Smooth muscle cell (in vitro differentiated cells): ENCODE results near the gene CDH2. TPM values are rescaled to one million over a fixed set of nuclear protein-coding genes. Genes with fewer than 3 reads are reported as not detected.
A peak's percentile ranks its signal among the peaks of the same experiment; 100 is the strongest.

Source experiments
- DNase-seq: peaks from one replicate; lab custom pipeline; 2025; ENCODE audit not compliant: unreplicated experiment; lab: John Stamatoyannopoulos, UW
- H2AFZ ChIP-seq: fragments of 200-600 bp; sonication (generic); 2 replicates; pipeline ENCODE4 v1.6.0; 2016; ENCODE audit warnings: antibody characterized with exemption, low read depth, mild to moderate bottlenecking
- H3F3A ChIP-seq: fragments of 200-600 bp; sonication (generic); 2 replicates; pipeline ENCODE4 v1.6.0; 2017; ENCODE audit warnings: antibody characterized with exemption, low read depth
- H3K27ac ChIP-seq: fragments of 200-600 bp; sonication (generic); 2 replicates; pipeline ENCODE4 v1.5.1; 2016; ENCODE audit warnings: low read depth, mild to moderate bottlenecking
- H3K27me3 ChIP-seq: fragments of 200-600 bp; sonication (generic); 2 replicates; pipeline ENCODE4 v1.6.1; 2016; ENCODE audit warnings: low read depth, mild to moderate bottlenecking
- H3K36me3 ChIP-seq: fragments of 200-600 bp; sonication (generic); 2 replicates; pipeline ENCODE4 v1.5.1; 2016; ENCODE audit warnings: low read depth
- H3K4me1 ChIP-seq: fragments of 200-600 bp; sonication (generic); 2 replicates; pipeline ENCODE4 v1.5.1; 2016; ENCODE audit warnings: low read depth
- H3K4me2 ChIP-seq: fragments of 200-600 bp; sonication (generic); 2 replicates; pipeline ENCODE4 v1.6.0; 2016; ENCODE audit warnings: mild to moderate bottlenecking
- H3K4me3 ChIP-seq: fragments of 200-600 bp; sonication (generic); 2 replicates; pipeline ENCODE4 v1.5.1; 2016; ENCODE audit warnings: mild to moderate bottlenecking
- H3K79me2 ChIP-seq: fragments of 200-600 bp; sonication (generic); 2 replicates; pipeline ENCODE4 v1.6.0; 2016; ENCODE audit warnings: low read depth, mild to moderate bottlenecking
- H3K9ac ChIP-seq: fragments of 200-600 bp; sonication (generic); 2 replicates; pipeline ENCODE4 v1.6.0; 2016; ENCODE audit warnings: low read depth
- H3K9me3 ChIP-seq: fragments of 200-600 bp; sonication (generic); replicated peaks from 2 replicates; pipeline ENCODE4 v1.5.1; 2016; ENCODE audit warnings: low read depth
- H4K20me1 ChIP-seq: fragments of 200-600 bp; sonication (generic); 2 replicates; pipeline ENCODE4 v1.6.0; 2016; ENCODE audit warnings: low read depth
- WGBS: methylation state at CpG from one replicate; pipeline ENCODE4 v1.1.7; 2016; ENCODE audit warnings: low lambda C conversion rate; 5-methylcytosine and 5-hydroxymethylcytosine counted together
- polyA plus RNA-seq: library from polyadenylated mRNA; unstranded; fragments of >200 nt; fragmentation: Nextera tagmentation; extraction: Ambion mirVana; gene quantifications from 2 replicates; pipeline ENCODE4 v1.2.1, GENCODE V29; 2016
- total RNA-seq: library from RNA; depleted of rRNA; stranded (reverse); fragments of >200 nt; gene quantifications from 2 replicates; pipeline ENCODE4 v1.2.3, GENCODE V29; 2014
- TF ChIP-seq, protein P1 (sequence below): fragments of 200-600 bp; sonication (generic); IDR thresholded peaks from 2 replicates; pipeline ENCODE4 v1.5.1; 2017; ENCODE audit warnings: borderline replicate concordance, mild to moderate bottlenecking, antibody characterized with exemption; ENCODE audit not compliant: insufficient read depth, poor library complexity, severe bottlenecking

CDH2 gene
- total and polyA plus RNA-seq, 2 experiments from 2014 or later = 132 to 251 TPM

DNA sequence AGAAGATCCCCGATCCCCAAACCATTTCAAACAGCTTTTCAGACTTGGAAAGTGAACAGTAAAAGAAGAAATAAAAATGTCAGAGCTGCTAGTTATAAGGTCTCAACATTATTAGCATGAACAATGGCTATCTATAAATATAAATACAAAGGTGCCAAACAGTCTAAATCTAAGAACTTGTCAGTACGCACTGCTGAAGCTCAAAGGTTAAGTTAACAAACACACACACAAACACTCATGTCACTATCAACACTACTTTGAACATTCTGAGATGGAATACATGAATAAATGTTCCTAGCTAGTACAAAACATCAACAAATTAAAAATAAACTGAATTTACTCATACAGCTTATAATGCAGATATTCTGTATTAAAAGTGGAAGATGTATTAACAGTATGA, 108.7 kb downstream of the CDH2 start:
- Histone ChIP-seq H3K27ac (peak overlapping the region; percentile 100), H3K4me2 (no peak overlapping the region), H3K79me2 (peaks cover 72% of the 10 kb centered on the region), H3K4me1 (peaks cover 41% of the 10 kb centered on the region), H3K9me3 (no peaks in the 10 kb centered on the region), H3K27me3 (no peaks in the 10 kb centered on the region), H3K4me3 (no peak overlapping the region), H3K9ac (no peak overlapping the region), H4K20me1 (no peaks in the 10 kb centered on the region), H2AFZ (no peak overlapping the region), H3F3A (peaks cover 19% of the 10 kb centered on the region), H3K36me3 (peaks cover 5% of the 10 kb centered on the region)
- TF ChIP-seq, protein P1, sequence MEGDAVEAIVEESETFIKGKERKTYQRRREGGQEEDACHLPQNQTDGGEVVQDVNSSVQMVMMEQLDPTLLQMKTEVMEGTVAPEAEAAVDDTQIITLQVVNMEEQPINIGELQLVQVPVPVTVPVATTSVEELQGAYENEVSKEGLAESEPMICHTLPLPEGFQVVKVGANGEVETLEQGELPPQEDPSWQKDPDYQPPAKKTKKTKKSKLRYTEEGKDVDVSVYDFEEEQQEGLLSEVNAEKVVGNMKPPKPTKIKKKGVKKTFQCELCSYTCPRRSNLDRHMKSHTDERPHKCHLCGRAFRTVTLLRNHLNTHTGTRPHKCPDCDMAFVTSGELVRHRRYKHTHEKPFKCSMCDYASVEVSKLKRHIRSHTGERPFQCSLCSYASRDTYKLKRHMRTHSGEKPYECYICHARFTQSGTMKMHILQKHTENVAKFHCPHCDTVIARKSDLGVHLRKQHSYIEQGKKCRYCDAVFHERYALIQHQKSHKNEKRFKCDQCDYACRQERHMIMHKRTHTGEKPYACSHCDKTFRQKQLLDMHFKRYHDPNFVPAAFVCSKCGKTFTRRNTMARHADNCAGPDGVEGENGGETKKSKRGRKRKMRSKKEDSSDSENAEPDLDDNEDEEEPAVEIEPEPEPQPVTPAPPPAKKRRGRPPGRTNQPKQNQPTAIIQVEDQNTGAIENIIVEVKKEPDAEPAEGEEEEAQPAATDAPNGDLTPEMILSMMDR = no peak
- no peak for DNase-seq
- WGBS = 88% methylated on average over 2 of the region's 2 CpGs

DNA sequence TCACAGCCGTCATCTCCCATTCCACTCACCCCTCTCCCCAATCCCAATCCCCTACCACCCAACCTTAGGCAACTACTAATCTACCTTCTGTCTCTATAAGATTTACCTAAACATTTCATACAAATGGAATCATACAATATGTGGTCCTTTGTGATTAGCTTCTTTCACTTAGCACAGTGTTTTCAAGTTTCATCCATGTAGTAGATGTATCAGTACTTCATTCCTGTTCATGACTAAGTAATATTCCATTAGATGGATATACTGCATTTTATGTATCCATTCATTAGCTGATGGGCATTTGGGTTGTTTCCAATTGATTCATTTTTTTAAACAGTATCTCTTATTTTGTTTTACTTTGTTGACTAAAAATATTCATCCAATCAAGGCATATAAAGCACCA, 109.6 kb downstream of the CDH2 start:
- no peak for DNase-seq
- Histone ChIP-seq H3K4me3 (no peak overlapping the region), H3K36me3 (peaks cover 5% of the 10 kb centered on the region), H3K27me3 (no peaks in the 10 kb centered on the region), H4K20me1 (no peaks in the 10 kb centered on the region), H2AFZ (no peak overlapping the region), H3K4me1 (peaks cover 49% of the 10 kb centered on the region), H3K9ac (no peak overlapping the region), H3K4me2 (no peak overlapping the region), H3K27ac (peak overlapping the region; percentile 100), H3K79me2 (peaks cover 66% of the 10 kb centered on the region), H3F3A (peaks cover 20% of the 10 kb centered on the region), H3K9me3 (no peaks in the 10 kb centered on the region)
- TF ChIP-seq, protein P1 = no peak
- 4% methylated on average over 1 of the region's 1 CpG for WGBS

DNA sequence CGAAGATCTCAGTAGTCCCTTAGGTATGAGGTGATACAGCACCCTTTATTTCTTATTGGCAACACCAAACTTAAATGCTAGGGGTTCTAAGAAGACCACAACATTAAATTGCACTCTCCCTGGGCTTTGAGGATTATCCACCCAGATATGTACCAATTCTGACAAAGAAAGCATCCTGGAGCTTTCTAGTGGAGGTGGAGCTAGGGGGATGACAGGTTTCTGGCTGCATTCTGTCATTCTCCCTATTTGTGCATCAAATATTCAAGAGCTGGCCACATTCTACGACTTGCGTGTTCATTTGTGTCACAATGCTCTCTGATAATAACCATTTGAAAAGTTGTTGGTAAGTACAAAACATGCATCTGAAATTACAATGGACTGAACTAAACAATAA, 111.1 kb downstream of the CDH2 start:
- Histone ChIP-seq H3K36me3 (peaks cover 5% of the 10 kb centered on the region), H3K9ac (peak overlapping the region; percentile 82), H3K27ac (peak overlapping the region; percentile 100), H3K79me2 (peaks cover 67% of the 10 kb centered on the region), H3K27me3 (no peaks in the 10 kb centered on the region), H3K4me3 (no peak overlapping the region), H3F3A (peaks cover 20% of the 10 kb centered on the region), H2AFZ (no peak overlapping the region), H3K9me3 (no peaks in the 10 kb centered on the region), H4K20me1 (no peaks in the 10 kb centered on the region), H3K4me1 (peaks cover 43% of the 10 kb centered on the region), H3K4me2 (peak overlapping the region; percentile 32)
- DNase-seq = no peak
- WGBS = 57% methylated on average over 3 of the region's 3 CpGs
- TF ChIP-seq, protein P1 = no peak

DNA sequence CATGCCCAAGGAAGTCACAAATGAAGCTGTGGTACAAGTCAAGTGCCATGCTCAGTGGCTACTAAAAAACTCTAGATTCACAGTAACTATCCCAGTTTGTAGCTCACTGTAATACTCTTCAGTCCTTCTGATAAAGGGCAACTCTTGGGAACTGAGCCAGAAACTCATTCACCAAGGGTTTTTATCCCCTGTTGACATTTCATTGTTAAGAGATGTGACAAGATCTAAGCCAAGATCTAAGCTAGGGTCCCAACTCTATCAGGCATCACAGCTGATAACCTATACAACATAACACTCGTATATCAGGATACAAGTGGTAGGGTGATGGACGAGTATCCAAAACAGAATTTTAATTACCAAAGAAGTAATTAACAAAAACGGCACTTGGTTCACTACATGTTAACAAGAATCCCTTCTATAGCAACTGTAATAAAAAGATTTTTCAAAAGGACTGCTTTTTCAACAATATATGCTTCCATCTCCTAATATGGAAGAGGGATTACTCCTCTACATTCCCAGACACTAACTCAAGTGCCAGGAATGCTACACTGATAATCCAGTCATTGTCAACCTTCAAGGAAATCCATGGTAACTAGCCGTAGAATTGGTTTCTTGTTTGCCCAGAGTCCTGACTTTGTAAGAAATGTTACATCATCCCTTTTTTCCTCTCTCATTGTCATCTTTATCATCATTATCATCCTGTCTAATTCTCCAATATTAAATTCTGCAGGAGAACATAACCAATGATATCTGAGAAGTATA, 111.7 kb downstream of the CDH2 start:
- Histone ChIP-seq H3K4me3 (no peak overlapping the region), H3K4me2 (peak overlapping the region; percentile 49), H4K20me1 (no peaks in the 10 kb centered on the region), H3K27me3 (no peaks in the 10 kb centered on the region), H3K27ac (peak overlapping the region; percentile 100), H3K9ac (peak overlapping the region; percentile 96), H2AFZ (no peak overlapping the region), H3K4me1 (peaks cover 43% of the 10 kb centered on the region), H3F3A (peaks cover 20% of the 10 kb centered on the region), H3K79me2 (peaks cover 67% of the 10 kb centered on the region), H3K36me3 (peaks cover 5% of the 10 kb centered on the region), H3K9me3 (no peaks in the 10 kb centered on the region)
- WGBS = 17% methylated on average over 4 of the region's 4 CpGs
- TF ChIP-seq, protein P1 = no peak
- DNase-seq = no peak
